Stimulated activated CD8-positive, alpha-beta memory T cell treated with anti-CD3 and anti-CD28 coated beads, Interleukin-7, amount 100 ng/mL, for 24 hours (primary cell): ENCODE data around the gene RAD23B.
"Not testable (repeated sequence)": the region's sequence is repeated elsewhere in the genome, so short reads cannot be mapped to it uniquely, and the experiment has no call there.

Source experiments
- DNase-seq: peaks from one replicate; pipeline ENCODE4 v3.0.0-alpha.2; 2020; ENCODE audit warnings: low read depth

The RAD23B gene

DNA sequence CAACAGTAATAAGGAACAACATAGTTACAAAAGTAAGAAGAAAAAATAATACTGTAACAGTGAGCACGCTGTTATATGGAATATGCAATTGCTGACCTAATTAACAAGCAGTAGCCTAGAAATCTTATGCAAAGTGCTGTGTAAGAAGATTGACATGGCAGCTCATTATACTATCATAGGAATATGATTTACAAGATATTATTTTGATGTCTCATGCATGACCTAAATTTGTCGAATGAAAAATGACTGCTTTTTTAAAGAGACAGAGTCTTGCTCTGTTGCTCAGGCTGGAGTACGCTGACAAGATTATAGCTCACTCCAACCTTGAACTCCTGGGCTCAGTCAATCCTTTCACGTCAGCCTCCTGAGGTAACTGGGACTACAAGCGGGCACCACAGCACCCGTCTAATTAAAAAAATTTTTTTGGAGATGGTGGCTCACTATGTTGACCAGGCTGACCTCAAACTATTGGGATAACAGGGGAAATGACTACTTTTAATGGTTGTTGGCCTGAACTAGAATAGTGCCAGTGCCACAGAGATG, 10.5 kb downstream of the RAD23B start:
- DNase-seq: no peak

DNA sequence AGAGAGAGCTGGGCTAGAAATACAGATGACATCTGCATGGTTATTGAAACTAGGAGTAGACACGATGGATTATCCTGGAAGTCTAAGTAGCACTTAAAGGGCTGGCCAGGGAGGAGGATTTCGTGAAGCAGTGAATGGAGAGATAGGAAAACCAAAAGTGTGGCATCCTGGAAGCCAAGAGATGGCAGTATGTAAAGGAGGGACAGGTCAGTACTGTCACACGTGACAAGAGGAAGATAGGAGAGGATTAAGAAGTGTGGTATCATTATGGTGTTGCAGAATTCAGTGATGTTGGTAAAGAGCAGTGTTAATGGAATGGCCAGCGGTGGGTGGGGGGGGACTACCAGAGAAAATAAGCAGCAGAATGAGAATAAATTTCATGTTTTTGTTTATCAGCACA, 11.7 kb downstream of the RAD23B start:
- DNase-seq: no peak

DNA sequence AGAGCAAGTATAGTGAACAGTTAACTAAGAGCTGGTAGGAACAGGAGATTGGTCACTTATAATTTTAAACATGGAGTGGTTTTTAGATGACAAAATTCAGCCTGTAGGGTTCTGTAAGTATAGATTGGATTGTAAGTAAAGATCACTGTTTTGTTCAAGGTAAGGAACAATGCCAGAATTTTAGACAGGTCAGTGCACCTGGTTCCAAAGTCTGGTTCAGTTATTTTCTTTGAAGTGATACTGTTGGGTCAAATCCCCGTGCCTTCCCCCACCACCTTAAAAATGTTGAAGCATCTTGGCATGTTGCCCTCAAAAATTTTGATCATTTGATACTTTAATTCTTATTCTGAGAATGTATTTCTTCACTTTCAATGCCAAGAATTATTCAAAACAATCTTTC, 12.9 kb downstream of the RAD23B start:
- no peak for DNase-seq

DNA sequence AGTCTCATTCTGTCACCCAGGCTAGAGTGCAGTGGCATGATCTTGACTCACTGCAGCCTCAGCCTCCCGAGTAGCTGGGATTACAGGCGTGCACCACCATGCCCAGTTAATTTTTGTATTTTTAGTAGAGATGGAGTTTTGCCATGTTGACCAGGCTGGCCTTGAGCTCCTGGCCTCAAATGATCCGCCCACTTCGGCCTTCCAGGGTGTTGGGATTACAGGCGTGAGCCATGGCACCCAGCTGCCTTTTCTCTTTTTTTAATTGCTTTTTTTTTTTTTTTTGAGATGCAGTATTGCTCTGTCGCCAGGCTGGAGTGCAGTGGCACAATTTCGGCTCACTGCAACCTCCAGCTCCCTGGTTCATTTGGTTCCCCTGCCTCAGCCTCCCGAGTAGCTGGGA, 13.5 kb downstream of the RAD23B start:
- DNase-seq: not testable (repeated sequence)

GRCh38 chr9:107299437-107299836, 16.4 kb downstream of the RAD23B start:
- DNase-seq: no peak

DNA sequence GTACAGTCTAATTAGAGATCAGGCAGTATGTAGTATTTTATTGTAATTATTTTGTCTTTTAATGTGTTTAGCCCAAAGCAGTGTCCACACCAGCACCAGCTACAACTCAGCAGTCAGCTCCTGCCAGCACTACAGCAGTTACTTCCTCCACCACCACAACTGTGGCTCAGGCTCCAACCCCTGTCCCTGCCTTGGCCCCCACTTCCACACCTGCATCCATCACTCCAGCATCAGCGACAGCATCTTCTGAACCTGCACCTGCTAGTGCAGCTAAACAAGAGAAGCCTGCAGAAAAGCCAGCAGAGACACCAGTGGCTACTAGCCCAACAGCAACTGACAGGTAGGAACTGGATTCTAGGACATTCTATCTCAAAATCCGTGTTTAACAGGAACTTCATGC, 23.2 kb downstream of the RAD23B start:
- no peak for DNase-seq

- no peak for DNase-seq
Observed at GRCh38 chr9:107307331-107307730, 24.3 kb downstream of the RAD23B start.

GRCh38 chr9:107308461-107308860, 25.4 kb downstream of the RAD23B start:
- DNase-seq: no peak

DNA sequence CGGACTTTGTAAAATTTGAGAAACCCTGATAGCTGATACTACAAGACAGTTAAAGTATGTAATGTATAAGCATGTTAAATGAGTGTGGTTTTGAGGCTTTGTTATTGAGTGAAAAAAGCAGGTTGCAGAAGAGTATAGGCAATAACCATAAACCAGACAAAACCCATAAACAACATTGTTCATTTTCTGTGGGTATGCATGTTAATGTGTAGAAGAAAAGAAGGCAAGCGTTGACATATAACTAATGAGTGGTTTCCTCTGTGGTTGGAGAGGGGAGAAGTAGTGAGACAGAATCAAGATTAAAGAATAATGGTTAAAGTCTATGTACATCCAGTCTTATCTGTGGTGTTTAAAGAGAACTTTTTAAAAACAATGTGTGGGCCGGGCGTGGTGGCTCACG, 26.2 kb downstream of the RAD23B start:
- no peak for DNase-seq

DNA sequence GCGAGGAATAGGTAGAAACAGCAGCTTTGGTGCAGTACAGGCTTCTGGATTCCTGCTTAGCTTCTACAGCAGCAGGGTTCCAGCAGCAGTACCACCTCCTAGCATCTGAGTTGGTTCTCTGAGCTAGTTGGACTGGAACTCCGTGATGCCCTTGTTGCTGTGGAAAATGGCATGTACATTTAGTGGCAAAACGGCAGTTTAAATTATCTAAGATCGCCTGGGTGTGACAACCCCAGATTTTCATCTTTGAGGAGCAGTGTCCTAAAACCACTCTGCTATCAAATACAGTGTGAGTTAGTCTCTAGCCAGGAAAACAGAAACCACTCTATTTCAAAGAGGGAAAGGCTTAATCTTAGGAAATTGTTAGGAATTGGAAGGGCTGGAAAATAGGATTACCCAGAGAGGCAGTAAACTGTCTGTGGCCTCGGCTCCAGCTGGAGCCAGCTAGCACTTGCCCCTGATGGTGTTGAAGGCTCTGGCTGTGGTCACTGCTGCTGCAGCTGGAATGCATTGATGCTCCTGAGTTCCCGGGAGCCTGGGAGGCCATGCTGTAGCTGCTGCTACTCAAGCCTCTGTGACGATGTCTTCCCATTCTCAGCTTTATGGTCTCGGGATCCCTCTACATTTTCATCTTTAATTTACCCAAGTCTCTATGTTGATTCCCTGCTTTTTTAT, 29.4 kb downstream of the RAD23B start:
- no peak for DNase-seq

DNA sequence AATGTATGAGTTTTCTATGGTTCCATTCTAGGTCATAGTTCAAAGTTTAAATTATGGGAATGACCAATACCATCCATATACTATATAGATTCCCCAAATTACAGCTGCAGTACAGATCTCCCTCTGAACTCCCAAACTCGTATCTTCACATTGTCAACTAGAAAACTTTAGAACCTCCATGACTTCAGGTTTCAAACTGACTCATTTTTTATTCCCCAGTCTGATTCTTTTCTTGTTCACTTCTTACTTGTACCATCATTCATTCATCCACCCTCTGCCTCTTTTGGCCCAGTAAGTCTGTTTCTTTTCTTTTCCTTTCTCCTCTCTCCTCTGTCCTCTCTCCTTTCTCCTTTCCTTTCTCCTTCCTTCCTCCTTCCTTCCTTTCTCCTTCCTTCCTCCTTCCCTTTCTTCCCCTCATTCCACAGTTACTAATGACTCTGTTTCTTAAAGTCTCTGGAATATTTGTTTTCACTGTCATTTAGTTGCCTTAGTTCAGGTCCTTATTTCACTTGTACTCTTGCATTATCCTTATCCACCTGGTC, 30.5 kb downstream of the RAD23B start:
- DNase-seq: no peak

- no peak for DNase-seq
Observed at GRCh38 chr9:107314763-107315162, 31.7 kb downstream of the RAD23B start.

DNA sequence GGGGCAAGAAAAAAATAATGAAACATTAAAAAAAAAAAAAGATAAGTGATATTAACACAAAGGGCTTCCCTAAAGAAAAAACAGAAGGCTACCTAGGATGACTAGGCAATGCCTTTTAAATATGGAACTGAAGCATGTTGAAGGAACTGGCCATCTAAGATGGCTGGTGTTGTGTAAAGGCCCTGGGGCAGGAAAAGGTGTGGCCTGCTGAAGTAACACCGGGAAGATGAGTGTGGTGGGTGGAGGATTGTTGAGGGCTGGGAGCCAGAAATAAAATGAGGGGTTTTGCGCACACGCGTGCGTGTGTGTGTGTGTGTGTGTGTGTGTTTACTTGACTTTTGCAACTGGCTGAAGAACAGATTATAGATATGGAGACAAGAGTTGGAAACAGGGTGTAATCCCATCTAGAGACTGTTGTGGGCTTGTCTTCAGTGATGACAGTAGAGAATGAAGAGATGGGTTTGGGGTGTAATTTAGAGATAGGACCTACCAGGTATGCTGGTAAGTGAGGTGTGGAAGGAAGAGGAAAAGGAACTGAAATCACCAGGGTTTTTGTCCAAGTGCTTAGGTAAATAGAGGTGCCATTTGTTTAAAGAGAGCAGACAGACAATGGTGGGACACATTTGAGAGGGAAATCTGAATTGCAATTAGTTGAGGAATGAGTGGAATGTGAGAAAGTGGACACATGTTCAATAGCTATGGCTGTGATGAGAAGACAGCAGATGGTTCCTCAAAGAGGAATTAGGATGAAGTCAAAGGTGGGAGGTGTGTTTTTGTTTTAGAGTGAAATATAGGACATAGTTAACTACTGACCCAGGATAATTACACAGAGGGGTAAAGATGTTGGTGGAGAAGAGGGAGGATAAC, 33.9 kb downstream of the RAD23B start:
- DNase-seq: no peak

GRCh38 chr9:107322643-107323042, 39.6 kb downstream of the RAD23B start:
- DNase-seq: no peak

- DNase-seq: no peak
Observed at GRCh38 chr9:107323836-107324585, 40.9 kb downstream of the RAD23B start.

- DNase-seq: no peak
Observed at GRCh38 chr9:107325842-107326241, 42.8 kb downstream of the RAD23B start.

- DNase-seq: no peak
Observed at GRCh38 chr9:107328510-107328909, 45.4 kb downstream of the RAD23B start.

GRCh38 chr9:107330420-107330819, 47.3 kb downstream of the RAD23B start:
- DNase-seq: no peak

GRCh38 chr9:107332883-107333282, 49.8 kb downstream of the RAD23B start:
- DNase-seq: no peak

GRCh38 chr9:107333363-107333762, 50.3 kb downstream of the RAD23B start:
- no peak for DNase-seq

DNA sequence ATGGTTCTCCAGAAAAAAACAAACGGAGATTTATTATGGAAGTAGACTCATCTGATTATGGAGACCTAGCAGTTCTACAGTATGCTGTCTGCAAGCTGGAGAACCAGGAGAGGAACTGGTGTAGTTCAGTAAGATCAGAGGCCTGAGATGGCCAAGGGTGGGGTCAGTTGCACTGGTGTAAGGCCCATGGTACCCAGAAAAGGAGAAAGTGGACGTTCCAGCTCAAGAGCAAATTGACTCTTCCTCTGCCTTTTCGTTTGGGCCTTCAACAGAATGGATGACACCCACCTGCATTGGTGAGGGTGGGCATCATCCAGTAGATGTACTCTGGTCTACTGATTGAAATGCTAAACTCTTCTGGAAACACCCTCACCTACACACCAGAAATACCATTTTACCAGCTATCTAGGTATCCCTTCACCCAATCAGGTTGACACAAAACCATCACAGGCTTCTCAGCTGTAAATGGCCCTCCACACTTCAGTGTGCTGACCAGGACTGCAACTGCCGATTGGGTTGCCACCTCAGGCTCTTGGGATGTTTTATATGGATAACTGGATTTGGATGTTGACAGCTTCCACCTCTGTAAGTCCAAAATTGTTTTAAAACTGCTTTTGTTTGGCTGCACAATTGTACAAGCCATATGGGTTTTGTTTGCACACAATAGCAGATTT, 51.2 kb downstream of the RAD23B start:
- DNase-seq: no peak

- no peak for DNase-seq
Observed at GRCh38 chr9:107335331-107335730, 52.3 kb downstream of the RAD23B start.
